Prostate gland (tissue), 2 donors: ENCODE measurements around the gene CNKSR3.

ENCODE experiments used
- CTCF ChIP-seq, 4 experiments: fragments of 200-600 bp in 2 of 4; fragments of 450-650 bp in 2 of 4; sonication (generic) in 2 of 4; IDR thresholded peaks; 1 replicate in 3 of 4; 2 replicates in 1 of 4; pipeline ENCODE4 v1.5.1; 2016 to 2019; ENCODE audit warnings: antibody characterized with exemption in 4 of 4, mild to moderate bottlenecking in 2 of 4, moderate library complexity in 2 of 4
- POLR2A ChIP-seq: fragments of 450-650 bp; IDR thresholded peaks from one replicate; pipeline ENCODE4 v1.6.1; 2016; ENCODE audit warnings: antibody characterized with exemption, mild to moderate bottlenecking
- POLR2AphosphoS5 ChIP-seq: sonication (generic); formaldehyde crosslinking; IDR thresholded peaks from one replicate; pipeline ENCODE4 v1.6.1; 2017; ENCODE audit warnings: antibody characterized with exemption

- no peak for TF ChIP-seq POLR2A
- TF ChIP-seq CTCF (IDR thresholded peaks at IDR 0.05): no peak
- TF ChIP-seq POLR2AphosphoS5: no peak
Observed at GRCh38 chr6:154485815-154486214, 24.7 kb downstream of the CNKSR3 start.
